ENCODE measurements around the gene ANKRD36B.

DNA sequence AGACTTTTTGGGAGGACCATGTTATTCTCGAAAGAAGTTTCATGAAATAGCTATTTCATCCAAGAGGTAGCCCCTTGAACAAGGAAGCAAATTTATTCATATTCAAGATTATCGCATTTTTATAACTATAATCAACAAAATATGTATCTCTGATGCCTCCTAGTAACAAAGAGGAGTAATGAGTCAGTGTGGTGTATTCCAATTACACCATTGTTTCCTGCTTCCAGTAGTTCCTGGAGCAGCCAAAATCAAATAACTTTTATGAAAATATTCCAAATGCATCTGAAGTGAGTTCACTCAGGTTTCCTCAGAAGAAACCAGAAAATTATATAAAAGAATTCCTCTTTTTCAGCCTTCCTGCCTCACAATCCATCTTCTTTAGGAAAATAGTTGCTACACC is 43.0 kb downstream of the ANKRD36B start:
- TF ChIP-seq TAF1 (IDR thresholded peaks at IDR 0.05; ENCODE audit: low read depth): no peak
- TF ChIP-seq EP300 (IDR thresholded peaks at IDR 0.05; ENCODE audit: borderline replicate concordance): no peak
- TF ChIP-seq EGR1 (IDR thresholded peaks at IDR 0.05): no peak
- TF ChIP-seq, protein P1, sequence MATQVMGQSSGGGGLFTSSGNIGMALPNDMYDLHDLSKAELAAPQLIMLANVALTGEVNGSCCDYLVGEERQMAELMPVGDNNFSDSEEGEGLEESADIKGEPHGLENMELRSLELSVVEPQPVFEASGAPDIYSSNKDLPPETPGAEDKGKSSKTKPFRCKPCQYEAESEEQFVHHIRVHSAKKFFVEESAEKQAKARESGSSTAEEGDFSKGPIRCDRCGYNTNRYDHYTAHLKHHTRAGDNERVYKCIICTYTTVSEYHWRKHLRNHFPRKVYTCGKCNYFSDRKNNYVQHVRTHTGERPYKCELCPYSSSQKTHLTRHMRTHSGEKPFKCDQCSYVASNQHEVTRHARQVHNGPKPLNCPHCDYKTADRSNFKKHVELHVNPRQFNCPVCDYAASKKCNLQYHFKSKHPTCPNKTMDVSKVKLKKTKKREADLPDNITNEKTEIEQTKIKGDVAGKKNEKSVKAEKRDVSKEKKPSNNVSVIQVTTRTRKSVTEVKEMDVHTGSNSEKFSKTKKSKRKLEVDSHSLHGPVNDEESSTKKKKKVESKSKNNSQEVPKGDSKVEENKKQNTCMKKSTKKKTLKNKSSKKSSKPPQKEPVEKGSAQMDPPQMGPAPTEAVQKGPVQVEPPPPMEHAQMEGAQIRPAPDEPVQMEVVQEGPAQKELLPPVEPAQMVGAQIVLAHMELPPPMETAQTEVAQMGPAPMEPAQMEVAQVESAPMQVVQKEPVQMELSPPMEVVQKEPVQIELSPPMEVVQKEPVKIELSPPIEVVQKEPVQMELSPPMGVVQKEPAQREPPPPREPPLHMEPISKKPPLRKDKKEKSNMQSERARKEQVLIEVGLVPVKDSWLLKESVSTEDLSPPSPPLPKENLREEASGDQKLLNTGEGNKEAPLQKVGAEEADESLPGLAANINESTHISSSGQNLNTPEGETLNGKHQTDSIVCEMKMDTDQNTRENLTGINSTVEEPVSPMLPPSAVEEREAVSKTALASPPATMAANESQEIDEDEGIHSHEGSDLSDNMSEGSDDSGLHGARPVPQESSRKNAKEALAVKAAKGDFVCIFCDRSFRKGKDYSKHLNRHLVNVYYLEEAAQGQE (IDR thresholded peaks at IDR 0.05; ENCODE audit: low read depth): no peak
- TF ChIP-seq CEBPB (IDR thresholded peaks at IDR 0.05): no peak
- TF ChIP-seq, protein P2, sequence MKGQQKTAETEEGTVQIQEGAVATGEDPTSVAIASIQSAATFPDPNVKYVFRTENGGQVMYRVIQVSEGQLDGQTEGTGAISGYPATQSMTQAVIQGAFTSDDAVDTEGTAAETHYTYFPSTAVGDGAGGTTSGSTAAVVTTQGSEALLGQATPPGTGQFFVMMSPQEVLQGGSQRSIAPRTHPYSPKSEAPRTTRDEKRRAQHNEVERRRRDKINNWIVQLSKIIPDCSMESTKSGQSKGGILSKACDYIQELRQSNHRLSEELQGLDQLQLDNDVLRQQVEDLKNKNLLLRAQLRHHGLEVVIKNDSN (IDR thresholded peaks at IDR 0.05): no peak
- no peak for TF ChIP-seq CREB1 (IDR thresholded peaks at IDR 0.05; ENCODE audit: low read depth)
- TF ChIP-seq, protein P3, sequence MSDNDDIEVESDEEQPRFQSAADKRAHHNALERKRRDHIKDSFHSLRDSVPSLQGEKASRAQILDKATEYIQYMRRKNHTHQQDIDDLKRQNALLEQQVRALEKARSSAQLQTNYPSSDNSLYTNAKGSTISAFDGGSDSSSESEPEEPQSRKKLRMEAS (IDR thresholded peaks at IDR 0.05): no peak
- no peak for TF ChIP-seq FOXM1 (IDR thresholded peaks at IDR 0.05; ENCODE audit: borderline replicate concordance, low read depth)
- no peak for TF ChIP-seq YY1 (IDR thresholded peaks at IDR 0.05; ENCODE audit: low read depth)

Measured in Ishikawa (cell line).